Endodermal cell (in vitro differentiated cells): ENCODE results near the gene SUN1. TPM values are rescaled to one million over a fixed set of nuclear protein-coding genes. Genes with fewer than 3 reads are reported as not detected.
A peak's percentile ranks its signal among the peaks of the same experiment; 100 is the strongest.

Experiments used
- DNase-seq: peaks from one replicate; pipeline ENCODE4 v3.0.0-alpha.2; 2017
- H3K27ac ChIP-seq: 2 replicates; pipeline ENCODE4 v1.5.1; 2013; ENCODE audit warnings: mild to moderate bottlenecking, low read depth, low read length, moderate library complexity
- H3K27me3 ChIP-seq: 2 replicates; pipeline ENCODE4 v1.6.1; 2013; ENCODE audit warnings: mild to moderate bottlenecking, low read length, moderate library complexity; ENCODE audit not compliant: insufficient read depth, control insufficient read depth, poor library complexity, severe bottlenecking
- H3K36me3 ChIP-seq: 2 replicates; pipeline ENCODE4 v1.7.0; 2013; ENCODE audit warnings: mild to moderate bottlenecking, low read length, moderate library complexity; ENCODE audit not compliant: control insufficient read depth, insufficient read depth
- H3K4me1 ChIP-seq: one replicate; pipeline ENCODE4 v1.7.0; 2013; ENCODE audit warnings: low read length; ENCODE audit not compliant: control insufficient read depth, insufficient read depth
- H3K4me3 ChIP-seq: 2 replicates; pipeline ENCODE4 v1.5.1; 2013; ENCODE audit warnings: mild to moderate bottlenecking, low read length, moderate library complexity
- H3K9ac ChIP-seq: 2 replicates; pipeline ENCODE4 v1.6.1; 2013; ENCODE audit warnings: mild to moderate bottlenecking, low read length, moderate library complexity; ENCODE audit not compliant: poor library complexity, severe bottlenecking; ENCODE audit errors: extremely low read depth
- H3K9me3 ChIP-seq: 2 replicates; pipeline ENCODE4 v1.6.1; 2013; ENCODE audit warnings: mild to moderate bottlenecking, low read length, moderate library complexity; ENCODE audit not compliant: control insufficient read depth
- H3K27ac Mint-ChIP-seq: 2 replicates; pipeline ENCODE4 v1.8.0; 2020; ENCODE audit warnings: mixed read lengths
- H3K27me3 Mint-ChIP-seq: 2 replicates; pipeline ENCODE4 v1.8.0; 2021; ENCODE audit warnings: mild to moderate bottlenecking, mixed read lengths; ENCODE audit not compliant: insufficient read depth
- H3K36me3 Mint-ChIP-seq: 2 replicates; pipeline ENCODE4 v1.8.0; 2020; ENCODE audit warnings: low read depth, mixed read lengths
- H3K4me1 Mint-ChIP-seq: 2 replicates; pipeline ENCODE4 v1.8.0; 2020; ENCODE audit warnings: mixed read lengths
- H3K4me3 Mint-ChIP-seq: 2 replicates; pipeline ENCODE4 v1.8.0; 2020; ENCODE audit warnings: mild to moderate bottlenecking, moderate library complexity, mixed read lengths
- H3K9me3 Mint-ChIP-seq: 2 replicates; pipeline ENCODE4 v1.8.0; 2020; ENCODE audit warnings: mild to moderate bottlenecking, mixed read lengths
- WGBS, 2 experiments: methylation state at CpG; one replicate each; pipeline versions ENCODE4 v1.1.5 to v1.1.7; 2013; ENCODE audit warnings: missing lambda C conversion rate in 2 of 2, mixed read lengths in 1 of 2; ENCODE audit not compliant: insufficient coverage in 1 of 2, insufficient read length in 1 of 2; 5-methylcytosine and 5-hydroxymethylcytosine counted together
- total RNA-seq, 2 donors: library from RNA; stranded (reverse); fragmentation: NEBNext Ultra II Directional in 1 of 2; extraction: Animal tissue kit (Norgen Biotek cat#: 25700) in 1 of 2; gene quantifications; 2 replicates in 1 of 2; 3 replicates in 1 of 2; pipeline ENCODE4 v1.2.1, GENCODE V29; 2021
- TF ChIP-seq, protein P1 (sequence below): fragments of 200-600 bp; sonication (generic); conservative IDR thresholded peaks from 2 replicates; pipeline ENCODE4 v1.5.0; 2021; ENCODE audit warnings: antibody characterized with exemption, mild to moderate bottlenecking

SUN1 gene
- total RNA-seq, 2 donors from 2014 or later, result 133 to 136 TPM

- H3K4me3 ChIP-seq, result no peak overlapping the region
- Mint-ChIP-seq H3K4me3 (no peak overlapping the region), H3K9me3 (no peaks in the 10 kb centered on the region), H3K4me1 (no peaks in the 10 kb centered on the region), H3K36me3 (peaks cover 26% of the 10 kb centered on the region), H3K27me3 (no peaks in the 10 kb centered on the region), H3K27ac (peak overlapping the region; percentile 35)
- no peaks in the 10 kb centered on the region for H3K4me1 ChIP-seq
- TF ChIP-seq, protein P1, sequence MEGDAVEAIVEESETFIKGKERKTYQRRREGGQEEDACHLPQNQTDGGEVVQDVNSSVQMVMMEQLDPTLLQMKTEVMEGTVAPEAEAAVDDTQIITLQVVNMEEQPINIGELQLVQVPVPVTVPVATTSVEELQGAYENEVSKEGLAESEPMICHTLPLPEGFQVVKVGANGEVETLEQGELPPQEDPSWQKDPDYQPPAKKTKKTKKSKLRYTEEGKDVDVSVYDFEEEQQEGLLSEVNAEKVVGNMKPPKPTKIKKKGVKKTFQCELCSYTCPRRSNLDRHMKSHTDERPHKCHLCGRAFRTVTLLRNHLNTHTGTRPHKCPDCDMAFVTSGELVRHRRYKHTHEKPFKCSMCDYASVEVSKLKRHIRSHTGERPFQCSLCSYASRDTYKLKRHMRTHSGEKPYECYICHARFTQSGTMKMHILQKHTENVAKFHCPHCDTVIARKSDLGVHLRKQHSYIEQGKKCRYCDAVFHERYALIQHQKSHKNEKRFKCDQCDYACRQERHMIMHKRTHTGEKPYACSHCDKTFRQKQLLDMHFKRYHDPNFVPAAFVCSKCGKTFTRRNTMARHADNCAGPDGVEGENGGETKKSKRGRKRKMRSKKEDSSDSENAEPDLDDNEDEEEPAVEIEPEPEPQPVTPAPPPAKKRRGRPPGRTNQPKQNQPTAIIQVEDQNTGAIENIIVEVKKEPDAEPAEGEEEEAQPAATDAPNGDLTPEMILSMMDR, result no peak
- DNase-seq, result no peak
- no peaks in the 10 kb centered on the region for H3K9me3 ChIP-seq
- no peaks in the 10 kb centered on the region for H3K27me3 ChIP-seq
- peaks cover 34% of the 10 kb centered on the region for H3K36me3 ChIP-seq
- WGBS, 2 experiments, result 89% methylated on average over 24 to 30 of the region's 30 CpGs
- no peak overlapping the region for H3K9ac ChIP-seq
- H3K27ac ChIP-seq, result no peak overlapping the region
These were observed 53.8 kb downstream of the SUN1 start for GRCh38 chr7:885893-886625.

DNA sequence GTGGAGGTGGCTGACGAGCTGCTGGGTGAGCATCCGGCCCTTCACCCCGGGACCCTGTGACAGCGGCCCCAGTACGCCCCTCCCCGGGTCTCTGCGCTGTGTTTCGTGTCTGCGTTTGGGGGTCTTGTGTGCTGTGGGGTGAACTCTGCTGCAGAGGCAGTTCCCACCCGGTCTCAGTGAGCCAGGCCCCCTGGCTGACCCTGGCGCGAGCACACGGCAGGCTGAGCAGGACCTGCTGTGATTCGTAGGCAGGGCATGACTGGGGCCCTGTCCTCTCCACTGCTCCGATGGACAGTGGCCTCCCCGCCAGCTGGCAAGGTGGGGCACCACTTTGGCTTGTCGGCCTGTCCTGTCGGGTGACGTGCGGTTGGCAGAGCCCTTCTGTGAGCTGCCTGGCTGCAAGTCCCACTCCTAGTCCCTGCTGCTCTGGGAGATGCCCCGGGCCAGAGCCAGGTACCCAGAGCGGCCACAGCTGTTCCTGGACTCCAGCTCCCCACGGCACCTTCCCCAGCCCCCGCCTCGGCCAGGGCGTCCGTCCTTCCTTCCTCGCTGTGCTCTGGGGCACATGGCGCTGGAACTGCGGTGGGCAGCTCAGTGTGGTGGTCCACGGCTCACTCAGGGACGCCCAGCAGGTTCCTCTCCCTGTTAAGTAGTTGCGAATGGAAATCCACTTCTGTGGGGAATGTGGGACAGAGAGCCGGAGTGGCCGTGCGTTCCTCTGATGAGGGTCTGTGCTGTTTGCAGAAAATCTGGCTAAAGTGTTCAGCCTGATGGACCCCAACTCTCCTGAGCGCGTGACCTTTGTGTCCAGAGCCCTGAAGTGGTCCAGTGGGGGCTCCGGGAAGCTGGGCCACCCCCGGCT is 54.6 kb downstream of the SUN1 start:
- H3K4me3 ChIP-seq, result no peak overlapping the region
- peak overlapping the region; percentile 35 for H3K27ac Mint-ChIP-seq
- no peak overlapping the region for H3K27ac ChIP-seq
- peaks cover 29% of the 10 kb centered on the region for H3K36me3 Mint-ChIP-seq
- peaks cover 41% of the 10 kb centered on the region for H3K36me3 ChIP-seq
- H3K27me3 ChIP-seq, result no peaks in the 10 kb centered on the region
- no peaks in the 10 kb centered on the region for H3K4me1 ChIP-seq
- WGBS, 2 experiments, result 94 to 98% methylated on average over 21 to 40 of the region's 40 CpGs
- no peak overlapping the region for H3K9ac ChIP-seq
- H3K9me3 Mint-ChIP-seq, result no peaks in the 10 kb centered on the region
- TF ChIP-seq, protein P1, result no peak
- DNase-seq, result no peak
- H3K4me1 Mint-ChIP-seq, result no peaks in the 10 kb centered on the region
- no peak overlapping the region for H3K4me3 Mint-ChIP-seq
- no peaks in the 10 kb centered on the region for H3K27me3 Mint-ChIP-seq
- no peaks in the 10 kb centered on the region for H3K9me3 ChIP-seq

DNA sequence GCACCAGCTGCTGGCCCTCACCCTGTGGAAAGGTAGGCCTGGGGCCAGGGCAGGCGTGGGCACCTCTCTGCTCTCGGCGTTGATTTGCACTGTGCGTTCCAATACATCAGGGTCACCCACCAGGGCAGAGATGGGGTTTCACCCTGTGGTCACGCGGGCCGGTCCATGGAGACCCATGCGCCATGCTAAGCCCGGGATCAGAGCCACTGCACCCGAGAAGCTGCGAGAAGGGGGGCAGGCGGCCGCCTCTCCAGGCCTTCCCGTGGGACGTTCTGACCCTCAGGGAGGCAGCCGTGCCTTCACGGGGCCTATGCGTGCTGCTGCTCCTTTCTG is 55.2 kb downstream of the SUN1 start:
- Mint-ChIP-seq H3K27ac (no peak overlapping the region), H3K36me3 (peaks cover 32% of the 10 kb centered on the region), H3K27me3 (no peaks in the 10 kb centered on the region), H3K9me3 (no peaks in the 10 kb centered on the region), H3K4me3 (no peak overlapping the region), H3K4me1 (no peaks in the 10 kb centered on the region)
- Histone ChIP-seq H3K27ac (no peak overlapping the region), H3K9ac (no peak overlapping the region), H3K4me1 (no peaks in the 10 kb centered on the region), H3K27me3 (no peaks in the 10 kb centered on the region), H3K9me3 (no peaks in the 10 kb centered on the region), H3K36me3 (peaks cover 46% of the 10 kb centered on the region), H3K4me3 (no peak overlapping the region)
- DNase-seq, result no peak
- TF ChIP-seq, protein P1, result no peak
- 96 to 97% methylated on average over 18 of the region's 18 CpGs for WGBS, 2 experiments
